ENCODE results near the gene ANKRD35. TPM values are rescaled to one million over a fixed set of nuclear protein-coding genes. Genes with fewer than 3 reads are reported as not detected.

The ANKRD35 gene
- total and polyA plus RNA-seq, 10 of the 15 experiments (the other 5 are each of a cell fraction or from before 2014, with no cell fraction given): 0.01 to 0.08 TPM; not detected in 8

GRCh38 chr1:145843031-145843430, 42.6 kb downstream of the ANKRD35 start:
- H3K36me3 ChIP-seq (ENCODE audit: control insufficient read depth in 2 of 2, insufficient read depth in 2 of 2, low read length in 1 of 2): peaks cover 8 to 22% of the 10 kb centered on the region in 2 experiments

More at GRCh38 chr1:145843031-145843430, 42.6 kb downstream of the ANKRD35 start:
- Histone ChIP-seq H4K20me1 (ENCODE audit: control insufficient read depth, insufficient read depth) (no peaks in the 10 kb centered on the region), H3K27ac (ENCODE audit: control insufficient read depth, insufficient read depth) (no peak overlapping the region), H3K27me3 (replicated peaks in 1 of 2; ENCODE audit: control insufficient read depth in 2 of 2, insufficient read depth in 2 of 2, low read length in 1 of 2) (no peaks in the 10 kb centered on the region), H3K4me2 (ENCODE audit: control insufficient read depth, insufficient read depth) (no peak overlapping the region), H3K4me3 (no peak overlapping the region), H3K4me1 (ENCODE audit: control insufficient read depth, insufficient read depth, low read length) (peaks cover 15% of the 10 kb centered on the region), H3K9ac (ENCODE audit: control insufficient read depth, insufficient read depth, low read length) (no peak overlapping the region), H3K79me2 (ENCODE audit: control insufficient read depth, insufficient read depth, low read length) (no peaks in the 10 kb centered on the region), H2AFZ (ENCODE audit: control insufficient read depth, low read depth, low read length) (no peak overlapping the region), H3K9me3 (replicated peaks; ENCODE audit: control insufficient read depth, insufficient read depth, low read length) (no peaks in the 10 kb centered on the region)
- RAD21 ChIA-PET (ENCODE audit: unreplicated experiment): no interaction called here
- intact Hi-C loops (cut with micrococcal nuclease; ENCODE audit: unreplicated experiment) (no loop called here), in situ Hi-C loops (cut with MboI) (no loop called here)
- BruUV-seq (replicated peaks): no TSS peak
- no peak for TF ChIP-seq ATF2 (IDR thresholded peaks at IDR 0.05; ENCODE audit: low read length)
- no peak for TF ChIP-seq MXI1 (IDR thresholded peaks at IDR 0.05; ENCODE audit: low read depth, low read length)
- TF ChIP-seq, protein P1, sequence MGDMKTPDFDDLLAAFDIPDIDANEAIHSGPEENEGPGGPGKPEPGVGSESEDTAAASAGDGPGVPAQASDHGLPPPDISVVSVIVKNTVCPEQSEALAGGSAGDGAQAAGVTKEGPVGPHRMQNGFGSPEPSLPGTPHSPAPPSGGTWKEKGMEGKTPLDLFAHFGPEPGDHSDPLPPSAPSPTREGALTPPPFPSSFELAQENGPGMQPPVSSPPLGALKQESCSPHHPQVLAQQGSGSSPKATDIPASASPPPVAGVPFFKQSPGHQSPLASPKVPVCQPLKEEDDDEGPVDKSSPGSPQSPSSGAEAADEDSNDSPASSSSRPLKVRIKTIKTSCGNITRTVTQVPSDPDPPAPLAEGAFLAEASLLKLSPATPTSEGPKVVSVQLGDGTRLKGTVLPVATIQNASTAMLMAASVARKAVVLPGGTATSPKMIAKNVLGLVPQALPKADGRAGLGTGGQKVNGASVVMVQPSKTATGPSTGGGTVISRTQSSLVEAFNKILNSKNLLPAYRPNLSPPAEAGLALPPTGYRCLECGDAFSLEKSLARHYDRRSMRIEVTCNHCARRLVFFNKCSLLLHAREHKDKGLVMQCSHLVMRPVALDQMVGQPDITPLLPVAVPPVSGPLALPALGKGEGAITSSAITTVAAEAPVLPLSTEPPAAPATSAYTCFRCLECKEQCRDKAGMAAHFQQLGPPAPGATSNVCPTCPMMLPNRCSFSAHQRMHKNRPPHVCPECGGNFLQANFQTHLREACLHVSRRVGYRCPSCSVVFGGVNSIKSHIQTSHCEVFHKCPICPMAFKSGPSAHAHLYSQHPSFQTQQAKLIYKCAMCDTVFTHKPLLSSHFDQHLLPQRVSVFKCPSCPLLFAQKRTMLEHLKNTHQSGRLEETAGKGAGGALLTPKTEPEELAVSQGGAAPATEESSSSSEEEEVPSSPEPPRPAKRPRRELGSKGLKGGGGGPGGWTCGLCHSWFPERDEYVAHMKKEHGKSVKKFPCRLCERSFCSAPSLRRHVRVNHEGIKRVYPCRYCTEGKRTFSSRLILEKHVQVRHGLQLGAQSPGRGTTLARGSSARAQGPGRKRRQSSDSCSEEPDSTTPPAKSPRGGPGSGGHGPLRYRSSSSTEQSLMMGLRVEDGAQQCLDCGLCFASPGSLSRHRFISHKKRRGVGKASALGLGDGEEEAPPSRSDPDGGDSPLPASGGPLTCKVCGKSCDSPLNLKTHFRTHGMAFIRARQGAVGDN (IDR thresholded peaks at IDR 0.05): no peak
- TF ChIP-seq EP300 (IDR thresholded peaks at IDR 0.05; ENCODE audit: borderline replicate concordance in 1 of 2, control insufficient read depth in 1 of 2, low read depth in 2 of 2, low read length in 2 of 2): no peak
- no peak for TF ChIP-seq NR2C1 (IDR thresholded peaks at IDR 0.05)
- no peak for TF ChIP-seq RFX5 (IDR thresholded peaks at IDR 0.05; ENCODE audit: low read depth, low read length)
- no peak for TF ChIP-seq CEBPB (IDR thresholded peaks at IDR 0.05; ENCODE audit: borderline replicate concordance in 1 of 2, low read depth in 2 of 2, low read length in 2 of 2)
- TF ChIP-seq YBX1 (IDR thresholded peaks at IDR 0.05): no peak
- TF ChIP-seq NBN (IDR thresholded peaks at IDR 0.05): no peak
- CTCF ChIA-PET: interaction anchor here (0.6 to 8.2 kb wide), 7 partner anchors 8 to 171 kb away, joined by 3 to 172 read pairs (median 40); partner anchors contain the start of genes ITGA10 and PIAS3
- 96% methylated on average over 3 of the region's 3 CpGs for WGBS (ENCODE audit: insufficient coverage, insufficient replicate concordance, low lambda C conversion rate, missing lambda C conversion rate)
- ATAC-seq (no peak), DNase-seq (ENCODE audit: low read depth, low spot score) (no peak), FAIRE-seq (no peak)
- POLR2A ChIA-PET: interaction anchor here (0.6 to 1.2 kb wide), 2 partner anchors 15 to 169 kb away, joined by 3 to 5 read pairs; no protein-coding TSS in a partner anchor
- SMC1A ChIA-PET (ENCODE audit: uncharacterized antibody, unreplicated experiment): interaction anchor here (3.3 kb wide), 1 partner anchor 17 kb away, joined by 20 read pairs; the partner anchor contains the start of genes POLR3C and RNF115

Measured in GM12878 (cell line).